HepG2 (cell line): Measurements from ENCODE around the gene IL15RA. TPM values are rescaled to one million over a fixed set of nuclear protein-coding genes. Genes with fewer than 3 reads are reported as not detected.

ENCODE experiments used
- ATAC-seq: fragments of 200-7000 bp; cut with Tn5 transposase; 3 replicates; pipeline ENCODE4 v1.9.1; 2020; ENCODE audit warnings: mild to moderate bottlenecking, moderate library complexity
- BruUV-seq: library from RNA; stranded (reverse); fragments of 400-500 nt; replicated peaks from 2 replicates; lab custom pipeline; 2021; lab: Mats Ljungman, UMichigan
- CTCF ChIA-PET: fragments of 300-600 bp; formaldehyde crosslinking; extraction: SDS; loops from one replicate; lab custom pipeline; 2021; ENCODE audit warnings: low total read pairs, inconsistent platforms, low intra/inter-chr PET ratio; lab: Yijun Ruan, JAX
- POLR2A ChIA-PET: fragments of 350-600 bp; sonication (Branson Sonifier 250); formaldehyde crosslinking; loops from one replicate; lab custom pipeline; 2020; ENCODE audit warnings: antibody characterized with exemption, inconsistent platforms; lab: Yijun Ruan, JAX
- DNase-seq: peaks from one replicate; pipeline ENCODE4 v3.0.0-alpha.2; 2015; ENCODE audit warnings: low spot score
- FAIRE-seq: peaks from 3 replicates; lab custom pipeline; 2011; peaks lifted over from hg19 to GRCh38; lab: Jason Lieb, UNC
- H2AFZ ChIP-seq: one replicate; pipeline ENCODE4 v1.6.1; 2011; ENCODE audit warnings: low read length, inconsistent platforms
- H3K27ac ChIP-seq: fragments of 300-600 bp; 3 replicates; pipeline ENCODE4 v1.8.0; 2011; ENCODE audit warnings: mixed run types, mild to moderate bottlenecking, mixed read lengths, low read length, inconsistent platforms; ENCODE audit not compliant: insufficient read depth; ENCODE audit errors: extremely low read length
- H3K27me3 ChIP-seq, 2 experiments: fragments of 200-600 bp in 1 of 2; 2 replicates in 1 of 2; 3 replicates in 1 of 2; pipeline versions ENCODE4 v1.6.0 to v1.8.0; 2011; ENCODE audit warnings: low read length in 2 of 2, mild to moderate bottlenecking in 2 of 2, moderate library complexity in 2 of 2, inconsistent platforms in 1 of 2; ENCODE audit not compliant: insufficient read depth in 2 of 2, control insufficient read depth in 1 of 2
- H3K36me3 ChIP-seq, 2 experiments: fragments of 200-600 bp in 1 of 2; replicated peaks in 1 of 2; 2 replicates in 1 of 2; 3 replicates in 1 of 2; pipeline versions ENCODE4 v1.5.1 to v1.8.0; 2011; ENCODE audit warnings: low read length in 2 of 2, inconsistent platforms in 1 of 2; ENCODE audit not compliant: insufficient read depth in 2 of 2, control insufficient read depth in 1 of 2
- H3K4me1 ChIP-seq: 2 replicates; pipeline ENCODE4 v1.5.1; 2012; ENCODE audit warnings: low read length, inconsistent platforms; ENCODE audit not compliant: insufficient read depth
- H3K4me2 ChIP-seq: 2 replicates; pipeline ENCODE4 v1.6.0; 2011; ENCODE audit warnings: low read depth, low read length, inconsistent platforms
- H3K4me3 ChIP-seq, 3 experiments: fragments of 200-600 bp in 1 of 3; sonication (generic), shearing (Covaris generic) in 1 of 3; replicated peaks in 1 of 3; 2 replicates each; pipeline ENCODE4 v1.5.1; 2011 to 2016; ENCODE audit warnings: low read length in 3 of 3, inconsistent platforms in 2 of 3, low read depth in 2 of 3, mild to moderate bottlenecking in 2 of 3, control low read depth in 1 of 3, mixed read lengths in 1 of 3; ENCODE audit not compliant: insufficient read depth in 1 of 3
- H3K79me2 ChIP-seq: one replicate; pipeline ENCODE4 v1.6.1; 2011; ENCODE audit warnings: low read length, inconsistent platforms; ENCODE audit not compliant: insufficient read depth
- H3K9ac ChIP-seq: 2 replicates; pipeline ENCODE4 v1.6.0; 2011; ENCODE audit warnings: mild to moderate bottlenecking, low read depth, low read length, inconsistent platforms; ENCODE audit not compliant: insufficient read depth
- H3K9me3 ChIP-seq: 2 replicates; pipeline ENCODE4 v1.5.1; 2012; ENCODE audit warnings: mild to moderate bottlenecking, low read length
- H4K20me1 ChIP-seq: 2 replicates; pipeline ENCODE4 v1.6.0; 2011; ENCODE audit warnings: inconsistent platforms, mild to moderate bottlenecking, low read length, moderate library complexity; ENCODE audit not compliant: insufficient read depth
- DMAP1 ChIP-seq: IDR thresholded peaks from 2 replicates; pipeline ENCODE4 v1.6.1; 2016
- DPF2 ChIP-seq: sonication (generic); formaldehyde crosslinking; IDR thresholded peaks from 2 replicates; pipeline ENCODE4 v1.4.0; 2020; ENCODE audit warnings: mild to moderate bottlenecking, low read depth, missing genetic modification reagents, borderline replicate concordance
- FLYWCH1 ChIP-seq: sonication (generic); formaldehyde crosslinking; IDR thresholded peaks from 2 replicates; pipeline ENCODE4 v1.8.1; 2023; ENCODE audit warnings: mild to moderate bottlenecking, missing genetic modification reagents
- KLF13 ChIP-seq: sonication (generic); formaldehyde crosslinking; IDR thresholded peaks from 2 replicates; pipeline ENCODE4 v1.4.0; 2020; ENCODE audit warnings: mild to moderate bottlenecking, missing genetic modification reagents
- SYNCRIP ChIP-seq: fragments of 200-400 bp; formaldehyde crosslinking; IDR thresholded peaks from 2 replicates; pipeline ENCODE4 v1.6.1; 2018; ENCODE audit warnings: mild to moderate bottlenecking, low read depth, low read length; ENCODE audit not compliant: insufficient read depth
- ZFP36L2 ChIP-seq: sonication (generic); formaldehyde crosslinking; IDR thresholded peaks from 2 replicates; pipeline ENCODE4 v1.4.0; 2020; ENCODE audit warnings: missing genetic modification reagents
- WGBS: methylation state at CpG from one replicate; pipeline ENCODE4 v1.1.6; 2017; ENCODE audit warnings: low lambda C conversion rate; 5-methylcytosine and 5-hydroxymethylcytosine counted together
- in situ Hi-C: cut with HindIII; loops from 2 replicates; pipeline ENCODE4 v1.10.0; 2017; ENCODE audit warnings: low pct_unique_long_range_greater_than_20kb; ENCODE audit not compliant: extremely low pct_ligation_motif_present
- intact Hi-C: fragments of 100-400 bp; cut with micrococcal nuclease; formaldehyde crosslinking; loops from one replicate; pipeline ENCODE4 v1.10.0; 2022; ENCODE audit not compliant: unreplicated experiment
- polyA plus RNA-seq, 8 experiments: library from polyadenylated mRNA; depleted of rRNA in 3 of 8; stranded (reverse) in 7 of 8; unstranded in 1 of 8; fragments of >200 nt; fragmentation: Illumina TruSeq in 4 of 8; extraction: Trizol in 4 of 8; gene quantifications; 2 replicates each; pipeline versions ENCODE4 v1.2.1 to v1.2.3, GENCODE V29; 2011 to 2016; ENCODE audit warnings: low read depth in 4 of 8, missing spikeins in 1 of 8, mixed read lengths in 1 of 8; ENCODE audit not compliant: insufficient read depth in 1 of 8
- total RNA-seq, 5 experiments: library from RNA; depleted of rRNA; stranded (reverse); fragments of >200 nt; fragmentation: Illumina TruSeq; extraction: Trizol; gene quantifications; 2 replicates each; pipeline ENCODE4 v1.2.3, GENCODE V29; 2016; ENCODE audit warnings: low read depth in 1 of 5
- TF ChIP-seq, protein P1 (sequence below): sonication (generic); formaldehyde crosslinking; IDR thresholded peaks from 2 replicates; pipeline ENCODE4 v1.4.0; 2020; ENCODE audit warnings: missing genetic modification reagents

IL15RA gene
- total and polyA plus RNA-seq, 2 of the 13 experiments (the other 11 are each of a cell fraction or from before 2014, with no cell fraction given) = 0.53 to 0.77 TPM

DNA sequence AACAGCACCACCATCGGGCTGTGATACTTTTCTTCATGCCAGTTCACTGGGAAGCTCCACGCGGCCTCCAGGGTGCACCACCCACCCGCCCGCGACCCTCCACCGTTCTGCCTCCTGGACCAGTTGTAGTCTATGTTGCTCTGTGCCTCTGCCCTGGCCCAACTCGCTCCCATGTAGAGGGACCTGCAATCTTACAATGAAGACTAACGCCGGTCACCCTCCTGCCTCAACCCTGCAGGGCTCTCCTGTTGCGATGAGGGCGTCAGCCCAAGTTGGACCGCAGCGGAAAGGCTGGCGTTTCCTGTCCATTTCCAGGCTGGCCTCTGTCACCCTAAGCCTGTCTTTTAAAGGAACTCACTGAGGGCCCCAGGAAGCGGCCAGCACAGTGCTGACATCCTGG, 34.9 kb downstream of the IL15RA start:
- FAIRE-seq = no peak
- POLR2A ChIA-PET = no interaction called here
- in situ Hi-C loops = no loop called here

GRCh38 chr10:5942001-5942400, 35.3 kb downstream of the IL15RA start:
- H2AFZ ChIP-seq = peak overlapping the region; percentile 34
- TF ChIP-seq SYNCRIP (no peak), DPF2 (no peak), FLYWCH1 (CRISPR knock-in tag) (no peak)
- intact Hi-C loops = loop anchor here (10.0 kb wide), 1 partner anchor 143 kb away; the partner anchor contains the start of gene RBM17
- BruUV-seq = no TSS peak
- peaks cover 5 to 32% of the 10 kb centered on the region in 2 experiments; a peak in 3 of 5 replicates for H3K27me3 ChIP-seq
- no peak for DNase-seq
- CTCF ChIA-PET = no interaction called here
- H3K4me1 ChIP-seq = peaks cover 39% of the 10 kb centered on the region
- ATAC-seq = peak; percentile 38
- H3K9ac ChIP-seq = no peak overlapping the region
- in situ Hi-C loops = no loop called here
- H3K9me3 ChIP-seq = no peaks in the 10 kb centered on the region
- WGBS = 31% methylated on average over 9 of the region's 13 CpGs
- no peak overlapping the region for H3K4me3 ChIP-seq
- no peaks in the 10 kb centered on the region for H3K79me2 ChIP-seq
- H3K4me2 ChIP-seq = peak overlapping the region; percentile 59
- no peak overlapping the region for H3K27ac ChIP-seq
- FAIRE-seq = no peak
- no peaks in the 10 kb centered on the region for H4K20me1 ChIP-seq
- peaks cover 0 to 12% of the 10 kb centered on the region in 2 experiments; a peak in 2 of 5 replicates for H3K36me3 ChIP-seq
- POLR2A ChIA-PET = no interaction called here

More for the DNA sequence above, 34.9 kb downstream of the IL15RA start:
- no TSS peak for BruUV-seq
- Histone ChIP-seq H3K4me2 (no peak overlapping the region), H3K9ac (no peak overlapping the region), H3K36me3 (peaks cover 0 to 10% of the 10 kb centered on the region in 2 experiments; a peak in 2 of 5 replicates), H3K27me3 (peaks cover 5 to 36% of the 10 kb centered on the region in 2 experiments; a peak in 4 of 5 replicates), H3K4me3 (no peak overlapping the region), H3K4me1 (peaks cover 39% of the 10 kb centered on the region), H3K9me3 (no peaks in the 10 kb centered on the region), H2AFZ (no peak overlapping the region), H3K27ac (no peak overlapping the region), H4K20me1 (no peaks in the 10 kb centered on the region), H3K79me2 (no peaks in the 10 kb centered on the region)
- ATAC-seq = peak; percentile 12
- CTCF ChIA-PET = no interaction called here
- WGBS = 66% methylated on average over 12 of the region's 16 CpGs
- intact Hi-C loops = loop anchor here (10.0 kb wide), 1 partner anchor 142 kb away; the partner anchor contains the start of gene RBM17
- DNase-seq = no peak
- TF ChIP-seq DMAP1 (CRISPR knock-in tag) (no peak), ZFP36L2 (CRISPR knock-in tag) (no peak), KLF13 (CRISPR knock-in tag) (no peak)
- TF ChIP-seq, protein P1, sequence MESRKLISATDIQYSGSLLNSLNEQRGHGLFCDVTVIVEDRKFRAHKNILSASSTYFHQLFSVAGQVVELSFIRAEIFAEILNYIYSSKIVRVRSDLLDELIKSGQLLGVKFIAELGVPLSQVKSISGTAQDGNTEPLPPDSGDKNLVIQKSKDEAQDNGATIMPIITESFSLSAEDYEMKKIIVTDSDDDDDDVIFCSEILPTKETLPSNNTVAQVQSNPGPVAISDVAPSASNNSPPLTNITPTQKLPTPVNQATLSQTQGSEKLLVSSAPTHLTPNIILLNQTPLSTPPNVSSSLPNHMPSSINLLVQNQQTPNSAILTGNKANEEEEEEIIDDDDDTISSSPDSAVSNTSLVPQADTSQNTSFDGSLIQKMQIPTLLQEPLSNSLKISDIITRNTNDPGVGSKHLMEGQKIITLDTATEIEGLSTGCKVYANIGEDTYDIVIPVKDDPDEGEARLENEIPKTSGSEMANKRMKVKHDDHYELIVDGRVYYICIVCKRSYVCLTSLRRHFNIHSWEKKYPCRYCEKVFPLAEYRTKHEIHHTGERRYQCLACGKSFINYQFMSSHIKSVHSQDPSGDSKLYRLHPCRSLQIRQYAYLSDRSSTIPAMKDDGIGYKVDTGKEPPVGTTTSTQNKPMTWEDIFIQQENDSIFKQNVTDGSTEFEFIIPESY (CRISPR knock-in tag) = 0 out of 2 replicates have a peak, but pooled peaks have one; percentile 12
- TF ChIP-seq, all 625 proteins: peak for 1
